ENCODE measurements around the gene CAMLG.

The CAMLG gene

DNA sequence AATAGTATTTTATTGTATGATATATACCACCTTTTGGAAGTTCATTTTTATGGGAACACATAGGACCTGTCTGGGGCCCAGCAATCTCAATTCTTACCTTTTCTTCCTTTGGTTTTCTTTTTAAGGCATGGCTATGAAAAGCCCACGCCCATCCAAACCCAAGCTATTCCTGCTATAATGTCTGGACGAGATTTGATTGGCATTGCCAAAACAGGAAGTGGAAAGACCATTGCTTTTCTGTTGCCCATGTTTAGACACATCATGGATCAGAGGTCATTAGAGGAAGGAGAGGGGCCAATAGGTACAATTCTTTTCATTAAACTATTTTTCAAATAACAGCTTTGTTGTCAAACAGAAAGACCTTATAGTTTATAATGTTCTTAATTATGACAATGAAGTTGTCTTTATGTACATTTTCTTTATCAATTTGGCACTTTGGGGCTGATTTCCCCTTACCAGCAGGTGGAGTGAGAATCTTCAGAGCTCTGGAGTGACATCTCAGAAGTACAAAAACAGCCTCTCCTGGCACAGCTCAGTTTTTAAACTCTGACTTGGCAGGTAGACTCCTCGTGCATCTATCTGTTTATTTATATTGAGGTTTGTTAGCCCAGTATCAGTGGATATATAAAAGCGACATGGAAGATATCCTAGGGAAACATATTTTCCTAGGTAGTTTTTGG lies 46.0 kb downstream of the CAMLG start:
- DNase-seq, result no peak

GRCh38 chr5:134784946-134785620 lies 46.7 kb downstream of the CAMLG start:
- DNase-seq, result no peak

- DNase-seq, result no peak
These were observed 49.3 kb downstream of the CAMLG start for GRCh38 chr5:134787692-134788091.

- DNase-seq, result no peak
These were observed 53.2 kb downstream of the CAMLG start for GRCh38 chr5:134791580-134791979.

- DNase-seq, result no peak
These were observed 53.9 kb downstream of the CAMLG start for GRCh38 chr5:134792286-134792685.

GRCh38 chr5:134793111-134793510 lies 54.8 kb downstream of the CAMLG start:
- DNase-seq, result no peak

DNA sequence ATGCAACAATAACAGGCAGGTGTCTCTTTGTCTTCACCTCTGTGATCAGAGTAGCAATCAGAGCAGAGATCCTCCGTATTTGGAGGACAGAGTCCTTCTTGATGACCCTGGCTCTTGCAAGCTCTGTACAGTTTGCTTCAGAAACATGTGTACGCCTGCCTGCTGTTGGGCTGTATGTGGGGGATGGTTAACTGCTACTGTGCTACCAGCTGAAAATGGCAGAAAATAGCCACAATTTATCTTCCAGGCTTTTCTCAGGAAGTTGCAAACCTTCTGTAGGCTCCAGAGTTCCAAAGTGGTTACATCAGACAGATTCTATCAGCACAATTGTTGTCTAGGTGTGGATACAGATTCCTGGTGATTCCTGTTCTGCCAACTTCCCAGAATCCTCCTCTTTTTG lies 55.7 kb downstream of the CAMLG start:
- peak in 1 of 2 experiments; percentile 49 for DNase-seq

GRCh38 chr5:134794819-134795218 lies 56.5 kb downstream of the CAMLG start:
- no peak for DNase-seq

- no peak for DNase-seq
These were observed 60.1 kb downstream of the CAMLG start for GRCh38 chr5:134798468-134798867.

Data from NCI-H2081 (cell line).